Neural crest cell (in vitro differentiated cells): Measurements from ENCODE around the gene GYPA. TPM values are rescaled to one million over a fixed set of nuclear protein-coding genes. Genes with fewer than 3 reads are reported as not detected.
A peak's percentile ranks its signal among the peaks of the same experiment; 100 is the strongest.

Experiments
- DNase-seq: peaks from one replicate; pipeline ENCODE4 v3.0.0; 2021; ENCODE audit warnings: low read depth, mixed read lengths, low spot score
- H3K27ac Mint-ChIP-seq: one replicate; pipeline ENCODE4 v1.8.0; 2021; ENCODE audit warnings: mild to moderate bottlenecking, mixed read lengths; ENCODE audit not compliant: unreplicated experiment
- H3K27me3 Mint-ChIP-seq: 2 replicates; pipeline ENCODE4 v1.8.0; 2021; ENCODE audit warnings: low read depth, mild to moderate bottlenecking, mixed read lengths
- H3K36me3 Mint-ChIP-seq: 2 replicates; pipeline ENCODE4 v1.8.0; 2021; ENCODE audit warnings: low read depth, mild to moderate bottlenecking, mixed read lengths
- H3K4me1 Mint-ChIP-seq: 2 replicates; pipeline ENCODE4 v1.8.0; 2021; ENCODE audit warnings: mixed read lengths
- H3K4me3 Mint-ChIP-seq: one replicate; pipeline ENCODE4 v1.8.0; 2021; ENCODE audit warnings: mild to moderate bottlenecking, mixed read lengths
- H3K9me3 Mint-ChIP-seq: 2 replicates; pipeline ENCODE4 v1.8.0; 2021; ENCODE audit warnings: mixed read lengths
- CTCF ChIP-seq: fragments of 200-600 bp; sonication (generic); conservative IDR thresholded peaks from 2 replicates; pipeline ENCODE4 v1.5.0; 2021; ENCODE audit warnings: antibody characterized with exemption, mild to moderate bottlenecking
- total RNA-seq: library from RNA; stranded (reverse); gene quantifications from 2 replicates; pipeline ENCODE4 v1.2.1, GENCODE V29; 2021

Gene GYPA
- total RNA-seq, 1 donor from 2014 or later = not detected

GRCh38 chr4:144179152-144179739 is 38.7 kb upstream of the GYPA start:
- Mint-ChIP-seq H3K4me1 (peaks cover 9% of the 10 kb centered on the region), H3K27ac (no peak overlapping the region), H3K36me3 (no peaks in the 10 kb centered on the region), H3K27me3 (no peaks in the 10 kb centered on the region), H3K4me3 (no peak overlapping the region), H3K9me3 (no peaks in the 10 kb centered on the region)
- no peak for TF ChIP-seq CTCF
- DNase-seq = no peak

DNA sequence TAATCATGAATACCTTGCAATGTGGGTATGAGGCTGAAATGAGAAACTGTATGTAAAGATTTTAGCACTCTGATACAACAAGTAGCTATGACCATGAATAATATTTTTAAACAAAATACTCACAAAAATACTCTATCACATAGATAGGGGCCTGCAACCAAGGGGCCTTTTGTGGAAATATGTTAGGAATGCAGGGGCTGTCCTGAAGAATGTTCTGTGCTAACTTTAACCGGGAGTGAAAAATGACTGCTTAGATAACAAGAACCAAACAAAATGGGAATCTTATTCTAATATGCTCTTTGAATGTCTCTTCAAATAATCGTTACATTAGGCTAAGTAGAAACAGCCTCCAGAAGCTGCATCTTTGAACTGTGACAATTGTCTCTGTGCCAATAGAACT is 37.9 kb upstream of the GYPA start:
- peaks cover 9% of the 10 kb centered on the region for H3K4me1 Mint-ChIP-seq
- DNase-seq = no peak
- H3K27ac Mint-ChIP-seq = no peak overlapping the region
- no peaks in the 10 kb centered on the region for H3K9me3 Mint-ChIP-seq
- no peaks in the 10 kb centered on the region for H3K27me3 Mint-ChIP-seq
- H3K36me3 Mint-ChIP-seq = no peaks in the 10 kb centered on the region
- no peak for TF ChIP-seq CTCF
- H3K4me3 Mint-ChIP-seq = no peak overlapping the region

- DNase-seq = no peak
- Mint-ChIP-seq H3K27me3 (no peaks in the 10 kb centered on the region), H3K9me3 (no peaks in the 10 kb centered on the region), H3K36me3 (no peaks in the 10 kb centered on the region), H3K27ac (no peak overlapping the region), H3K4me3 (no peak overlapping the region), H3K4me1 (peaks cover 8% of the 10 kb centered on the region)
- no peak for TF ChIP-seq CTCF
These were observed 36.0 kb upstream of the GYPA start for GRCh38 chr4:144176476-144176875.

DNA sequence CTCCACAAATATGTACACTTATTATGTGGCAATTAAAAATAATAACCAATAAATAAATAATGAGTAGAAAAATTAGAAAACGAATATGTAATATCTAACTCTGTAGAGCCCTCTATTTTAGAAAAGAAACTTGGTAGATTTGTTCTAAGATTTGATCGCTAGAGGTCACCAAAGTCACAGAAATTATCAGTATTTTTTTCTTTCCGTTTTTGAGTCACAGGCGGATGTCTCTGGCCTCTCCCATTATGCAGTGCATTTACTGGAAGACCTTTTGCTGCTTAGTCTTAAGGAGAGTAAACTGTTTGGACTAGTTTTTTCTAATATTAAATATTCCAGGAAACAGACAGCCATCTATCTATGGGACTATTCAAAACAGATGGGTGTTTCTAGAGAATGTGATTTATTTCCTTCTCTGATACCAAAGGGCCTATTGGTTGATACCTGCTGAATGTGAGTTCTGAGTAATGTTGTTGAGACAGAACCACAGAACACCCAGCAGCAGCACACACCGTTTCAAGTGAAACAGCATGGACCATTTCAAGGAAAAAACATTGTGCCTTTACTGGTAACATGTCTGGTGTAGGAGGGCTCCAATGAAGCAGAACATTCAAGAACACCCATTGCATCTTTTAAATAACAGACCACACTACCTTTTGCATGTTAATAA is 34.0 kb upstream of the GYPA start:
- Mint-ChIP-seq H3K27ac (no peak overlapping the region), H3K4me3 (no peak overlapping the region), H3K4me1 (peaks cover 6% of the 10 kb centered on the region), H3K36me3 (no peaks in the 10 kb centered on the region), H3K9me3 (no peaks in the 10 kb centered on the region), H3K27me3 (peaks cover 3% of the 10 kb centered on the region)
- no peak for DNase-seq
- peak; percentile 81 for TF ChIP-seq CTCF

GRCh38 chr4:144171697-144172096 is 31.2 kb upstream of the GYPA start:
- no peaks in the 10 kb centered on the region for H3K9me3 Mint-ChIP-seq

More at GRCh38 chr4:144171697-144172096, 31.2 kb upstream of the GYPA start:
- peaks cover 3% of the 10 kb centered on the region for H3K27me3 Mint-ChIP-seq
- H3K27ac Mint-ChIP-seq = no peak overlapping the region
- no peak overlapping the region for H3K4me3 Mint-ChIP-seq
- no peak for TF ChIP-seq CTCF
- DNase-seq = no peak
- H3K36me3 Mint-ChIP-seq = no peaks in the 10 kb centered on the region
- H3K4me1 Mint-ChIP-seq = peaks cover 6% of the 10 kb centered on the region
